Thyroid gland (tissue), 4 donors: ENCODE results near the gene TBC1D4.

Experiments
- CTCF ChIP-seq, 6 experiments: fragments of 200-600 bp in 3 of 6; fragments of 450-650 bp in 3 of 6; sonication (generic) in 3 of 6; IDR thresholded peaks; one replicate each; pipeline ENCODE4 v1.5.1; 2016 to 2019; ENCODE audit warnings: antibody characterized with exemption in 6 of 6, mild to moderate bottlenecking in 2 of 6, inconsistent platforms in 1 of 6, moderate library complexity in 1 of 6
- POLR2A ChIP-seq, 2 donors: fragments of 450-650 bp; IDR thresholded peaks; one replicate each; pipeline ENCODE4 v1.6.1; 2017; ENCODE audit warnings: antibody characterized with exemption in 2 of 2, mild to moderate bottlenecking in 2 of 2, moderate library complexity in 1 of 2

GRCh38 chr13:75440100-75440499 lies 41.9 kb downstream of the TBC1D4 start:
- TF ChIP-seq CTCF (IDR thresholded peaks at IDR 0.05), result no peak
- no peak for TF ChIP-seq POLR2A (IDR thresholded peaks at IDR 0.05)
